ENCODE measurements around the gene GPR26. TPM values are rescaled to one million over a fixed set of nuclear protein-coding genes. Genes with fewer than 3 reads are reported as not detected.
A peak's percentile ranks its signal among the peaks of the same experiment; 100 is the strongest.
"Not testable (repeated sequence)": the region's sequence is repeated elsewhere in the genome, so short reads cannot be mapped to it uniquely, and the experiment has no call there.

Gene GPR26
- polyA plus RNA-seq, 6 donors from 2014 or later, result not detected

GRCh38 chr10:123729523-123729922, 63.4 kb downstream of the GPR26 start:
- ATAC-seq (ENCODE audit: low read depth in 2 of 2), result no peak
- no peak for DNase-seq
- Mint-ChIP-seq H3K9me3 (peaks cover 0 to 5% (median 0%) of the 10 kb centered on the region in 7 donors), H3K36me3 (no peaks in the 10 kb centered on the region), H3K4me1 (no peaks in the 10 kb centered on the region), H3K27me3 (peaks cover 0 to 15% (median 7%) of the 10 kb centered on the region in 3 donors), H3K4me3 (no peak overlapping the region), H3K27ac (no peak overlapping the region)

DNA sequence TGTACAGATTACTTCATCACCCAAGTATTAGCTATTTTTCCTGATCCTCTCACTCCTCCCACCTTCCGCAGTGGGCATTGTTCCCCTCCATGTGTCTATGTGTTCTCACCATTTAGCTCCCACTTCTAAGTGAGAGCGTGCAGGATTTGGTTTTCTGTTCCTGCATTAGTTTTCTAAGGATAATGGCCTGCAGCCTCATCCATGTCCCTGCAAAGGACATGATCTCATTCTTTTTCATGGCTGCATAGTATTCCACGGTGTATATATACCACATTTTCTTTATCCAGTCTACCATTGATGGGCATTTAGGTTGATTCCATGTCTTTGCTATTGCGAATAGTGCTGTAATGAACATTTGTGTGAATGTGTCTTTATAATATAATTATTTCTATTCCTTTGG, 70.8 kb downstream of the GPR26 start:
- not testable (repeated sequence) for DNase-seq; ATAC-seq (ENCODE audit: low read depth in 2 of 2); H3K4me3 Mint-ChIP-seq; H3K27me3 Mint-ChIP-seq; H3K4me1 Mint-ChIP-seq; H3K27ac Mint-ChIP-seq; H3K36me3 Mint-ChIP-seq
- peaks cover 4 to 12% (median 5%) of the 10 kb centered on the region in 7 donors for H3K9me3 Mint-ChIP-seq

DNA sequence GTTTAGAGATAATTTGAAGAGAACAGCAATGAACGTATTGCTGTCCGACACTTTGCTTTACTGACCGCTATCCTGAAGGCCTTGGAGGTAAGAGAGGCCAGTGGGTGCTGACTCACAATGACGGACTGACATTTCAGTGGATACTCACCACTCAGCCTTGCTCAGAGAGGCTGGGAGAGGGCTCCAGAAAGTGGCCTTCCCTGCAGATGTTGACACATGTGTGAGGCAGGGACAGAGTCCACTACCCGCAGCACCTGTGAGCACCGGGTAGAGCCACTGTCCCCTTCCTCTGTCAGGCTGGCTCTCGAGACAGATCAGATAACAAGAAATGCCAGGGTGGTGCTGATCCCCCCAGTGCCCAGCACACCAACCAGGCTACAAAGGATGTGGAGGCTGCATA, 75.0 kb downstream of the GPR26 start:
- peak overlapping the region in 1 of 6 donors; percentile 39 for H3K27ac Mint-ChIP-seq
- H3K9me3 Mint-ChIP-seq, result peaks cover 0 to 12% (median 6%) of the 10 kb centered on the region in 7 donors
- H3K4me1 Mint-ChIP-seq, result no peaks in the 10 kb centered on the region
- DNase-seq, result no peak
- H3K36me3 Mint-ChIP-seq, result no peaks in the 10 kb centered on the region
- ATAC-seq (ENCODE audit: low read depth in 2 of 2), result no peak
- H3K27me3 Mint-ChIP-seq, result peaks cover 9 to 18% (median 9%) of the 10 kb centered on the region in 3 donors
- no peak overlapping the region for H3K4me3 Mint-ChIP-seq

- Mint-ChIP-seq H3K27me3 (peaks cover 13 to 18% (median 14%) of the 10 kb centered on the region in 3 donors), H3K9me3 (peaks cover 0 to 12% (median 6%) of the 10 kb centered on the region in 7 donors), H3K4me1 (no peaks in the 10 kb centered on the region), H3K27ac (no peak overlapping the region), H3K4me3 (no peak overlapping the region), H3K36me3 (no peaks in the 10 kb centered on the region)
- DNase-seq (no peak), ATAC-seq (ENCODE audit: low read depth in 2 of 2) (no peak)
Measured at GRCh38 chr10:123741711-123742110, 75.6 kb downstream of the GPR26 start.

- DNase-seq, result no peak
- no peak overlapping the region for H3K27ac Mint-ChIP-seq
- peaks cover 14 to 18% (median 14%) of the 10 kb centered on the region in 3 donors for H3K27me3 Mint-ChIP-seq
- no peaks in the 10 kb centered on the region for H3K36me3 Mint-ChIP-seq
- peaks cover 0 to 7% (median 5%) of the 10 kb centered on the region in 7 donors for H3K9me3 Mint-ChIP-seq
- H3K4me1 Mint-ChIP-seq, result no peaks in the 10 kb centered on the region
- H3K4me3 Mint-ChIP-seq, result no peak overlapping the region
- no peak for ATAC-seq (ENCODE audit: low read depth in 2 of 2)
Measured at GRCh38 chr10:123742751-123743440, 76.7 kb downstream of the GPR26 start.

- DNase-seq (no peak), ATAC-seq (ENCODE audit: low read depth in 2 of 2) (no peak)
- Mint-ChIP-seq H3K4me3 (no peak overlapping the region), H3K27me3 (peaks cover 14 to 23% (median 14%) of the 10 kb centered on the region in 3 donors), H3K9me3 (peaks cover 0 to 4% (median 3%) of the 10 kb centered on the region in 7 donors), H3K27ac (no peak overlapping the region), H3K36me3 (no peaks in the 10 kb centered on the region), H3K4me1 (no peaks in the 10 kb centered on the region)
Measured at GRCh38 chr10:123743441-123744223, 77.5 kb downstream of the GPR26 start.

DNA sequence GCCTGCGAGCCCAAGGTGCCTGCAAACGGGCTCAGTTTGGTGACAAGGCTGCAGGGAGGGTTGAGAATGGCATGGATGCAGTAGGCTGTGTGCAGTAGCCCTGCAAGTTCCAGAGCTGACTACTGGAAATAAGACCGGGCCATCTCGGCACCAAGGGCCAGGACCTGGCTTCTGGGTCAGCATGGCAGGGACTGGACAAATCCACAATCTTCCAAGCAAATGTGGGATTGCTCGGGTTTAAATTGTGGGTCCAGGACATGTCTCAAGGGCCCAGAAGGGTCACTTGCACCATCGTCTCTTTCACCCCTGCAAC, 78.0 kb downstream of the GPR26 start:
- Mint-ChIP-seq H3K27me3 (peaks cover 14 to 23% (median 19%) of the 10 kb centered on the region in 3 donors), H3K27ac (no peak overlapping the region), H3K4me3 (no peak overlapping the region), H3K4me1 (no peaks in the 10 kb centered on the region), H3K36me3 (no peaks in the 10 kb centered on the region), H3K9me3 (peaks cover 0 to 3% (median 0%) of the 10 kb centered on the region in 7 donors)
- ATAC-seq (ENCODE audit: low read depth in 2 of 2), result no peak
- no peak for DNase-seq

Other genes with a start within 250 kb of the GPR26 start
- gene CPXM2, start 225.5 kb downstream of the GPR26 start, polyA plus RNA-seq (ENCODE audit: low read depth in 6 of 6), result under 1 TPM in 1 of 6 donors, not detected in 5; 0.11 TPM